GM12878 (cell line): ENCODE data around the gene OXTR. TPM values are rescaled to one million over a fixed set of nuclear protein-coding genes. Genes with fewer than 3 reads are reported as not detected.

Experiments used
- ATAC-seq: fragments of 200-7000 bp; cut with Tn5 transposase; 3 replicates; pipeline ENCODE4 v1.9.1; 2020; ENCODE audit warnings: mild to moderate bottlenecking, moderate library complexity
- BruUV-seq: library from RNA; stranded (reverse); fragments of 400-500 nt; replicated peaks from 2 replicates; lab custom pipeline; 2021; lab: Mats Ljungman, UMichigan
- CTCF ChIA-PET: fragments of 300-600 bp; sonication (Branson Sonifier 250); formaldehyde crosslinking; extraction: SDS; loops from one replicate; lab custom pipeline; 2021; ENCODE audit warnings: inconsistent platforms; lab: Yijun Ruan, JAX
- POLR2A ChIA-PET: fragments of 350-600 bp; formaldehyde crosslinking; extraction: SDS; loops from one replicate; lab custom pipeline; 2021; ENCODE audit warnings: inconsistent platforms; lab: Charles Lee
- RAD21 ChIA-PET: fragments of 300-600 bp; sonication (Branson Sonifier 250); formaldehyde crosslinking; loops from one replicate; lab custom pipeline; 2023; ENCODE audit warnings: antibody characterized with exemption; ENCODE audit not compliant: unreplicated experiment; lab: Charles Lee
- SMC1A ChIA-PET: fragments of 300-600 bp; sonication (Branson Sonifier 250); formaldehyde crosslinking; loops from one replicate; lab custom pipeline; 2023; ENCODE audit not compliant: unreplicated experiment, uncharacterized antibody; lab: Charles Lee
- DNase-seq: peaks from one replicate; pipeline ENCODE4 v3.0.0-alpha.2; 2011; ENCODE audit warnings: low read depth, low spot score
- FAIRE-seq: peaks from 3 replicates; lab custom pipeline; 2011; peaks lifted over from hg19 to GRCh38; lab: Jason Lieb, UNC
- H2AFZ ChIP-seq: 2 replicates; pipeline ENCODE4 v1.6.0; 2011; ENCODE audit warnings: low read depth, low read length, control low read depth; ENCODE audit not compliant: control insufficient read depth
- H3K27ac ChIP-seq: 2 replicates; pipeline ENCODE4 v1.5.1; 2011; ENCODE audit warnings: control low read depth; ENCODE audit not compliant: control insufficient read depth, insufficient read depth
- H3K27me3 ChIP-seq, 2 experiments: replicated peaks in 1 of 2; 2 replicates each; pipeline versions ENCODE4 v1.6.0 to v1.6.1; 2011; ENCODE audit warnings: low read length in 1 of 2; ENCODE audit not compliant: control insufficient read depth in 2 of 2, insufficient read depth in 2 of 2
- H3K36me3 ChIP-seq, 2 experiments: 2 replicates each; pipeline ENCODE4 v1.5.1; 2011; ENCODE audit warnings: low read length in 1 of 2; ENCODE audit not compliant: control insufficient read depth in 2 of 2, insufficient read depth in 2 of 2
- H3K4me1 ChIP-seq: 2 replicates; pipeline ENCODE4 v1.6.1; 2011; ENCODE audit warnings: mild to moderate bottlenecking, low read length, moderate library complexity, mixed read lengths; ENCODE audit not compliant: control insufficient read depth, insufficient read depth
- H3K4me2 ChIP-seq: 2 replicates; pipeline ENCODE4 v1.6.0; 2011; ENCODE audit warnings: control low read depth; ENCODE audit not compliant: control insufficient read depth, insufficient read depth
- H3K4me3 ChIP-seq: fragments of 200-600 bp; sonication (generic); 2 replicates; pipeline ENCODE4 v1.5.1; 2016
- H3K79me2 ChIP-seq: 2 replicates; pipeline ENCODE4 v1.6.0; 2011; ENCODE audit warnings: low read length; ENCODE audit not compliant: control insufficient read depth, insufficient read depth
- H3K9ac ChIP-seq: 2 replicates; pipeline ENCODE4 v1.8.0; 2011; ENCODE audit warnings: low read length, control low read depth, mixed read lengths; ENCODE audit not compliant: control insufficient read depth, insufficient read depth
- H3K9me3 ChIP-seq: replicated peaks from 3 replicates; pipeline ENCODE4 v1.5.1; 2011; ENCODE audit warnings: mild to moderate bottlenecking, low read length; ENCODE audit not compliant: control insufficient read depth, insufficient read depth
- H4K20me1 ChIP-seq: 2 replicates; pipeline ENCODE4 v1.6.0; 2011; ENCODE audit not compliant: control insufficient read depth, insufficient read depth
- ATF2 ChIP-seq: IDR thresholded peaks from 2 replicates; pipeline ENCODE4 v1.6.1; 2012; ENCODE audit warnings: low read length, inconsistent platforms
- BRCA1 ChIP-seq: IDR thresholded peaks from 2 replicates; pipeline ENCODE4 v1.6.1; 2011; ENCODE audit warnings: low read depth, low read length, improper control_type of control experiment
- CBFB ChIP-seq: IDR thresholded peaks from 2 replicates; pipeline ENCODE4 v1.6.1; 2016; ENCODE audit warnings: antibody characterized with exemption, low read depth
- CEBPB ChIP-seq, 2 experiments: fragments of 150-350 bp in 1 of 2; IDR thresholded peaks; 2 replicates each; pipeline ENCODE4 v1.6.1; 2012 to 2014; ENCODE audit warnings: low read depth in 2 of 2, low read length in 2 of 2, borderline replicate concordance in 1 of 2, inconsistent platforms in 1 of 2
- GABPA ChIP-seq: IDR thresholded peaks from 2 replicates; pipeline ENCODE4 v1.6.1; 2014; ENCODE audit warnings: antibody characterized with exemption, low read depth, mild to moderate bottlenecking, inconsistent platforms
- MYB ChIP-seq: fragments of 150-350 bp; IDR thresholded peaks from 2 replicates; pipeline ENCODE4 v1.6.1; 2014; ENCODE audit warnings: mild to moderate bottlenecking, low read depth, low read length, borderline replicate concordance
- POLR2A ChIP-seq: IDR thresholded peaks from 2 replicates; pipeline ENCODE4 v1.6.1; 2011; ENCODE audit warnings: low read depth, mild to moderate bottlenecking, low read length
- SIN3A ChIP-seq: IDR thresholded peaks from 2 replicates; pipeline ENCODE4 v1.6.1; 2012; ENCODE audit warnings: low read depth, low read length, improper control_type of control experiment
- SMARCA5 ChIP-seq: fragments of 450-650 bp; IDR thresholded peaks from 2 replicates; pipeline ENCODE4 v1.6.1; 2017; ENCODE audit warnings: mild to moderate bottlenecking
- STAT1 ChIP-seq: fragments of 450-650 bp; conservative IDR thresholded peaks from 2 replicates; pipeline ENCODE4 v1.6.1; 2014; ENCODE audit warnings: antibody characterized with exemption, mild to moderate bottlenecking
- ZNF592 ChIP-seq: fragments of 450-650 bp; IDR thresholded peaks from 2 replicates; pipeline ENCODE4 v1.6.1; 2017; ENCODE audit warnings: mild to moderate bottlenecking, moderate library complexity
- WGBS: methylation state at CpG from one replicate; pipeline ENCODE4 v1.1.6; 2016; ENCODE audit warnings: low lambda C conversion rate; ENCODE audit not compliant: insufficient replicate concordance, insufficient coverage; ENCODE audit errors: missing lambda C conversion rate; 5-methylcytosine and 5-hydroxymethylcytosine counted together
- in situ Hi-C: fragments of 300-500 bp; cut with MboI; formaldehyde crosslinking; loops from 9 replicates; pipeline ENCODE4 v1.14.3; 2018; ENCODE audit warnings: mixed read lengths
- intact Hi-C: fragments of 100-400 bp; cut with micrococcal nuclease; formaldehyde crosslinking; loops from one replicate; pipeline ENCODE4 v1.14.2; 2022; ENCODE audit not compliant: unreplicated experiment
- polyA plus RNA-seq, 11 experiments: library from polyadenylated mRNA; depleted of rRNA in 4 of 11; unstranded in 6 of 11; stranded (reverse) in 5 of 11; fragments of >200 nt; fragmentation: Nextera tagmentation in 4 of 11; fragmentation: Illumina TruSeq in 1 of 11; extraction: Ambion mirVana in 4 of 11; extraction: Trizol in 1 of 11; gene quantifications; 1 replicate in 1 of 11; 2 replicates in 10 of 11; pipeline versions ENCODE4 v1.2.1 to v1.2.3, GENCODE V29; 2011 to 2016; ENCODE audit warnings: inconsistent platforms in 2 of 11, missing spikeins in 2 of 11, low read depth in 1 of 11
- total RNA-seq, 4 experiments: library from RNA; depleted of rRNA in 3 of 4; stranded (reverse); fragments of >200 nt in 3 of 4; fragmentation: Illumina TruSeq in 1 of 4; extraction: Trizol in 1 of 4; gene quantifications; 2 replicates each; pipeline versions ENCODE4 v1.2.1 to v1.2.3, GENCODE V29; 2013 to 2021
- TF ChIP-seq, protein P1 (sequence below): fragments of 450-650 bp; IDR thresholded peaks from 2 replicates; pipeline ENCODE4 v1.6.1; 2018; ENCODE audit warnings: mild to moderate bottlenecking, low read depth, moderate library complexity; ENCODE audit not compliant: partially characterized antibody

Gene OXTR
- total and polyA plus RNA-seq, 10 of the 15 experiments (the other 5 are each of a cell fraction or from before 2014, with no cell fraction given), result 0.43 to 5.9 (median 2.6) TPM

GRCh38 chr3:8743911-8744310, 25.5 kb downstream of the OXTR start:
- H3K27ac ChIP-seq, result no peak overlapping the region
- no peaks in the 10 kb centered on the region for H3K4me1 ChIP-seq
- TF ChIP-seq CBFB (no peak), BRCA1 (no peak), ZNF592 (no peak), ATF2 (no peak), POLR2A (no peak), GABPA (no peak), SIN3A (no peak), MYB (no peak), SMARCA5 (no peak), STAT1 (no peak), CEBPB (IDR thresholded peaks at IDR 0.05; ENCODE audit: borderline replicate concordance in 1 of 2, low read depth in 2 of 2, low read length in 2 of 2) (no peak)
- TF ChIP-seq, protein P1, sequence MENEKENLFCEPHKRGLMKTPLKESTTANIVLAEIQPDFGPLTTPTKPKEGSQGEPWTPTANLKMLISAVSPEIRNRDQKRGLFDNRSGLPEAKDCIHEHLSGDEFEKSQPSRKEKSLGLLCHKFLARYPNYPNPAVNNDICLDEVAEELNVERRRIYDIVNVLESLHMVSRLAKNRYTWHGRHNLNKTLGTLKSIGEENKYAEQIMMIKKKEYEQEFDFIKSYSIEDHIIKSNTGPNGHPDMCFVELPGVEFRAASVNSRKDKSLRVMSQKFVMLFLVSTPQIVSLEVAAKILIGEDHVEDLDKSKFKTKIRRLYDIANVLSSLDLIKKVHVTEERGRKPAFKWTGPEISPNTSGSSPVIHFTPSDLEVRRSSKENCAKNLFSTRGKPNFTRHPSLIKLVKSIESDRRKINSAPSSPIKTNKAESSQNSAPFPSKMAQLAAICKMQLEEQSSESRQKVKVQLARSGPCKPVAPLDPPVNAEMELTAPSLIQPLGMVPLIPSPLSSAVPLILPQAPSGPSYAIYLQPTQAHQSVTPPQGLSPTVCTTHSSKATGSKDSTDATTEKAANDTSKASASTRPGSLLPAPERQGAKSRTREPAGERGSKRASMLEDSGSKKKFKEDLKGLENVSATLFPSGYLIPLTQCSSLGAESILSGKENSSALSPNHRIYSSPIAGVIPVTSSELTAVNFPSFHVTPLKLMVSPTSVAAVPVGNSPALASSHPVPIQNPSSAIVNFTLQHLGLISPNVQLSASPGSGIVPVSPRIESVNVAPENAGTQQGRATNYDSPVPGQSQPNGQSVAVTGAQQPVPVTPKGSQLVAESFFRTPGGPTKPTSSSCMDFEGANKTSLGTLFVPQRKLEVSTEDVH, result no peak
- WGBS, result 35% methylated on average over 2 of the region's 3 CpGs
- H3K9me3 ChIP-seq, result no peaks in the 10 kb centered on the region
- no TSS peak for BruUV-seq
- FAIRE-seq, result no peak
- H3K9ac ChIP-seq, result no peak overlapping the region
- H2AFZ ChIP-seq, result no peak overlapping the region
- H3K36me3 ChIP-seq, result no peaks in the 10 kb centered on the region
- no peak overlapping the region for H3K4me3 ChIP-seq
- no peak for ATAC-seq
- ChIA-PET RAD21 (no interaction called here), CTCF (interaction anchor here (0.5 to 0.7 kb wide), 2 partner anchors 22 to 62 kb away, joined by 3 read pairs; no protein-coding TSS in a partner anchor), POLR2A (no interaction called here), SMC1A (no interaction called here)
- in situ Hi-C loops, result no loop called here
- intact Hi-C loops, result no loop called here
- no peaks in the 10 kb centered on the region for H4K20me1 ChIP-seq
- H3K79me2 ChIP-seq, result no peaks in the 10 kb centered on the region
- DNase-seq, result no peak
- no peaks in the 10 kb centered on the region for H3K27me3 ChIP-seq
- H3K4me2 ChIP-seq, result no peak overlapping the region
